Naive thymus-derived CD8-positive, alpha-beta T cell (primary cell): ENCODE data around the gene JAZF1. TPM values are rescaled to one million over a fixed set of nuclear protein-coding genes. Genes with fewer than 3 reads are reported as not detected.
A peak's percentile ranks its signal among the peaks of the same experiment; 100 is the strongest.
"Not testable (repeated sequence)": the region's sequence is repeated elsewhere in the genome, so short reads cannot be mapped to it uniquely, and the experiment has no call there.

Source experiments
- ATAC-seq, 2 donors: fragments of 150-1000 bp; cut with Tn5 transposase in 1 of 2; sonication (Bioruptor Pico), chemical (Tn5 transposase) in 1 of 2; 1 replicate in 1 of 2; 2 replicates in 1 of 2; pipeline ENCODE4 v1.10.0; 2021; ENCODE audit warnings: mild to moderate bottlenecking in 2 of 2, moderate library complexity in 2 of 2
- POLR2A ChIA-PET: fragments of 350-600 bp; sonication (Branson Sonifier 250); formaldehyde crosslinking; loops from one replicate; lab custom pipeline; 2021; ENCODE audit warnings: antibody characterized with exemption; lab: Charles Lee
- DNase-seq, 10 donors: peaks; one replicate each; pipeline versions ENCODE4 v3.0.0 to v3.0.0-alpha.2; 2020 to 2022
- H3K27ac Mint-ChIP-seq, 10 donors: one replicate each; pipeline ENCODE4 v1.8.0; 2020 to 2022; ENCODE audit warnings: mild to moderate bottlenecking in 10 of 10, mixed read lengths in 10 of 10, moderate library complexity in 4 of 10, inconsistent platforms in 1 of 10
- H3K27me3 Mint-ChIP-seq, 5 donors: one replicate each; pipeline ENCODE4 v1.8.0; 2021 to 2022; ENCODE audit warnings: mixed read lengths in 5 of 5
- H3K36me3 Mint-ChIP-seq, 3 donors: one replicate each; pipeline ENCODE4 v1.8.0; 2020 to 2022; ENCODE audit warnings: mixed read lengths in 3 of 3, mild to moderate bottlenecking in 2 of 3, inconsistent platforms in 1 of 3
- H3K4me1 Mint-ChIP-seq, 4 donors: one replicate each; pipeline ENCODE4 v1.8.0; 2021 to 2022; ENCODE audit warnings: mixed read lengths in 4 of 4
- H3K4me3 Mint-ChIP-seq, 10 donors: one replicate each; pipeline ENCODE4 v1.8.0; 2020 to 2022; ENCODE audit warnings: mild to moderate bottlenecking in 10 of 10, mixed read lengths in 10 of 10, moderate library complexity in 6 of 10, inconsistent platforms in 1 of 10
- H3K9me3 Mint-ChIP-seq, 9 donors: one replicate each; pipeline ENCODE4 v1.8.0; 2020 to 2022; ENCODE audit warnings: mixed read lengths in 9 of 9, mild to moderate bottlenecking in 3 of 9, inconsistent platforms in 1 of 9, moderate library complexity in 1 of 9
- polyA plus RNA-seq, 3 donors: library from polyadenylated mRNA; unstranded; fragments of 300-500 nt; fragmentation: Illumina TruSeq; gene quantifications; one replicate each; pipeline ENCODE4 v1.2.3, GENCODE V29; 2021
- total RNA-seq, 8 experiments: library from RNA in 2 of 8; stranded (reverse) in 2 of 8; gene quantifications; one replicate each; pipeline ENCODE4 v1.2.3 and lab custom pipeline; 2021 to 2026

The JAZF1 gene
- total and polyA plus RNA-seq, 5 experiments from 2014 or later: 1.4 to 8.6 (median 3.6) TPM

DNA sequence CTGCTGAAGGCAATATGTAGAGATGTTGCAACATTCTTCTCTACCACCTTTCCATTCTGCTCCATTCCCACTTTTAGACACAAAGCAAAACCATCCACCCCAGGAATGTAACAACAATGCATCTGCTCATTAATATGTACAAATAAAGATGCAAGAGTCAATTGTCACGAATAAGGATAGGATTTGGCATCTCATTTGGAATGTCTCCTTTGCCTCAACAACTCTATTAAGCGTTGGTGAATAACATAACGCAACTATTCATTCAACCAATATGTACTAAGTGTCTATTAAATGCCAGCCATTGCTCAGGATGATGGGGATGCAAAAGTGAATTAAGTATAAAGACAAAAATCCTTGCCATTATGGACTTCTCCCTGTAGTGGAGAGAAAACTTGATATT is 152.1 kb downstream of the JAZF1 start:
- DNase-seq (no peak), ATAC-seq (no peak)
- peaks cover 0 to 4% (median 0%) of the 10 kb centered on the region in 5 donors for H3K27me3 Mint-ChIP-seq
- H3K4me3 Mint-ChIP-seq: no peak overlapping the region
- peaks cover 0 to 3% (median 0%) of the 10 kb centered on the region in 3 donors for H3K36me3 Mint-ChIP-seq
- no peaks in the 10 kb centered on the region for H3K9me3 Mint-ChIP-seq
- H3K27ac Mint-ChIP-seq: no peak overlapping the region
- peaks cover 0 to 19% (median 10%) of the 10 kb centered on the region in 4 donors for H3K4me1 Mint-ChIP-seq
- POLR2A ChIA-PET: no interaction called here

DNA sequence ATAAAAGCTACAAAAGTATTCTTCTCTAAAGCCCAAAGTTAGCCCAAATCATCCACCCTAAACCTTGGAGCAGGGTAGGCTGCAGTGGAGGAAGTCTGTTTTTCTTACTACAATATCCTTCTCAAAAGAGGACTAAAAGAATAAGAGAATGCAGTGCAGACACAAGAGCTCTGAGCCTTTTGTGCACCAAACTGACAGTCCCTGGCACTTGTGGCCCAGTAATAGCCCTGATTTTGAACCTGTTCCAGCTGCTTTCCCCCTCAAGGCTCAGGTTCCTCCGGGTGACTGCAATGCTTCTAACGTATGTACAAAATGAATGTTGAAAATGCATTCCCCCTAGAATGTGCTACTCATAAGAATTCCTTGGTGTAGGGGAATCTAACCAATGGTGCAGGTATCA is 154.4 kb downstream of the JAZF1 start:
- Mint-ChIP-seq H3K27me3 (no peaks in the 10 kb centered on the region), H3K36me3 (no peaks in the 10 kb centered on the region), H3K9me3 (no peaks in the 10 kb centered on the region), H3K4me3 (no peak overlapping the region), H3K4me1 (peaks cover 0 to 17% (median 9%) of the 10 kb centered on the region in 4 donors), H3K27ac (no peak overlapping the region)
- DNase-seq (no peak), ATAC-seq (no peak)
- POLR2A ChIA-PET: no interaction called here

DNA sequence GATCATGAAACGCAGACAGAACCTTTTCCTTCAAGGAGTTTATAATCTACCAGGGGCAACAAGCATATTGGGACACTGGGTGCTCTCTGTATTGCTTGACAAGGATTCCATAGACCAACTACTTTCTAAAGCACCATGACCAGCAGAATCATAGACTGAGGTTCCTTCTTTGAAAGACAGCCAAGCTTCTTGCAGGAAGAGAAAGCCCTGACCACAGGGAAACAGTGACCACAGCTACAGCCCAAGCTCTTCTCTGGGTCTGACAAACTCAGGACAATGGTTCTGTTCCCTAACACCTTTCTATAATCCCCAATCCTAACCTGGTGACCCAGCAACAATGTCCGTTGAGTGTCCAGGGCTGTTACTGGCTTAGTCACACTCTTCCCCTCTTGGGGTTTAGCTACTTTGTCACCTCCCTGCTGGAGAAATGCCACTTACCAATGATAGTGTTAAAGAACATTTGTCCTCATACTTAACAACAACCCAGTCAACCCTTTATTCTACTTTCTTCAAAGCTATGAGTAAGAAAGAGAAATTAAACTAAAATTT is 155.7 kb downstream of the JAZF1 start:
- Mint-ChIP-seq H3K27ac (no peak overlapping the region), H3K27me3 (no peaks in the 10 kb centered on the region)
- DNase-seq: no peak

DNA sequence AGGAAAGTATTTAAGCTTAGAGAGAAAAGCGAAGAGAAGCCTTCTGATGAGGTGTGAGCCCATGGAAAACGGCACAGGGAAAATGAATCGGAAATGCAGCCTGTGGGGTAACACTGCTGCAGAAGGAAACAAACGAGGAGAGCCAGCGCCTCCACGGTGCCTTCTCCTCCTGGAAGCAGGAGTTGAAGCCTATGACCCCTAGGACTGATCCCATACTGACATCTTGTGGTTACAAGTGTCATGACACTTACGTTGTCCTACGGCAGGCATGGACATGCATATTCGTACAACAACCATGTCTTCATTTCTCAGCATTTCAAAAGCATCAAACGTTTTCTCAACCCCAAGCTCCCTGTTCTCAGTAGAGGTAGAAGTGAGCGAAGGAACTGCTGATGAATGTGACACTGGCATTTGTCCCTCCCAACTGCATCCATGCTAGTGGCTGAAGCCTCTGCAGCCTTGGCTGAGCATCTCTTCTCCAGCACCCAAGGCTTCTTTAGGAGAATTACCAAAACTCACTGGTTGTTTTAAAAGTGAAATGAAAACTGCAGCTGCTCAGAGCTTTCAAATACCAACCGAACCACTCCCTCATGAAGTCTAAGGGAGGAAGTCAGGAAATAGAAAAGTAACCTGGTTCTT is 160.2 kb downstream of the JAZF1 start:
- H3K9me3 Mint-ChIP-seq: peaks cover 0 to 2% (median 0%) of the 10 kb centered on the region in 9 donors
- H3K27ac Mint-ChIP-seq: peak overlapping the region in 1 of 10 donors; percentile 43
- ATAC-seq (peak; percentile 66 to 76), DNase-seq (peak in 8 of 10 donors; percentile 2 to 53 (median 32))
- no peaks in the 10 kb centered on the region for H3K27me3 Mint-ChIP-seq
- POLR2A ChIA-PET: interaction anchor here (1.5 kb wide), 1 partner anchor 825 kb away, joined by 4 read pairs; no protein-coding TSS in a partner anchor
- H3K4me1 Mint-ChIP-seq: peaks cover 5 to 14% (median 8%) of the 10 kb centered on the region in 4 donors
- H3K4me3 Mint-ChIP-seq: no peak overlapping the region
- peaks cover 0 to 3% (median 2%) of the 10 kb centered on the region in 3 donors for H3K36me3 Mint-ChIP-seq

More for the DNA sequence above, 155.7 kb downstream of the JAZF1 start:
- ATAC-seq: no peak
- peaks cover 6 to 25% (median 13%) of the 10 kb centered on the region in 4 donors for H3K4me1 Mint-ChIP-seq
- H3K9me3 Mint-ChIP-seq: no peaks in the 10 kb centered on the region
- no peaks in the 10 kb centered on the region for H3K36me3 Mint-ChIP-seq
- no peak overlapping the region for H3K4me3 Mint-ChIP-seq
- POLR2A ChIA-PET: no interaction called here

DNA sequence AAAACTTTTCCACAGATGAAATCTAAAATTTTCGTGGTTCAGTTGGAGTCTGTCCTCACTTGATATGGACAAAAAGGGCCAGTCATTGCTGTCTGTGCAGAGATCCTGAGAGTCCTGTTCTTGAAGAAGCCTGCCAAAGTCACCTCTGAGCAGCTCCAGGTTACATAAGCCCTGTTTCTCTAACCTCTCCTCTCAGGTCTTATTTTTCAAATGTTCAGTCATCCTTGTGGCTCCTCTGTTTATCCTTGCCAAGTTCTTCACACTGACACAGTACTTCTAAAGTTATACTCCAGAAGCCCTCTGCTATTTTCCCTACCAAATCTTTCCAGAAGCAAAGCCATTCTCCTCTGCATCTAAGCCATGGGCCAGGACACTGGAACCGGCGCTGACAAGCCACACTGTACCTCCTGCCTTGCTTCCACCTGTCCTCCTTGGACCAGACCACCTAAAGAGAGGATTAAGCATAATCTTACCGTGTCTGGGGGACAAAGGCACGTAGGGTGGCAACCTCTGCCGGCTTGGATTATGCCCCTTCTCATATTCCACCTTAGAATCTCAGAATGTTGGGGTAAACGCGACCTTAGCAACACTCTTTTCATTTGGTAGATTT is 161.6 kb downstream of the JAZF1 start:
- Mint-ChIP-seq H3K27ac (peak overlapping the region in 1 of 10 donors; percentile 12), H3K4me1 (peaks cover 2 to 13% (median 8%) of the 10 kb centered on the region in 4 donors), H3K27me3 (no peaks in the 10 kb centered on the region), H3K9me3 (peaks cover 0 to 10% (median 4%) of the 10 kb centered on the region in 9 donors), H3K4me3 (no peak overlapping the region), H3K36me3 (peaks cover 3 to 9% (median 6%) of the 10 kb centered on the region in 3 donors)
- POLR2A ChIA-PET: interaction anchor here (1.5 kb wide), 1 partner anchor 823 kb away, joined by 4 read pairs; no protein-coding TSS in a partner anchor
- no peak for DNase-seq
- no peak for ATAC-seq

DNA sequence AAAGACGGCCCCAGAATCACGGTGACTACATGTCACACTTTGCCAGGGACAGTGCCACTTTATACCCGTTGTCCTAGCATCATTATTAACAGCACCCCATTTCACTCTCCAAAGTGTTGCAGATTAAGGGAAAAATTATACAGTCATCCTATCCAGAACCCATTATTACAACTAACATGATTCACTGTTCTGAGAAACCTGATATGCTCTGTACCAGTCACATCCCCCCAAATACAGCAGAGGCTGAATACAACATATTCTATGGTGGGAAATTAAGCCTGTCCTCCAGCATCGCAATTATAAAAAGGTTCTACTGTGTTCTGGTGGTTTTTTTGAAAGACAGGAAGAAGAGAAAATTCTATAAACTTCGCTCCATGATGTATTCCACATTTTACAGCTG is 162.1 kb downstream of the JAZF1 start:
- H3K4me1 Mint-ChIP-seq: peaks cover 2 to 13% (median 8%) of the 10 kb centered on the region in 4 donors
- no peaks in the 10 kb centered on the region for H3K27me3 Mint-ChIP-seq
- peaks cover 3 to 10% (median 9%) of the 10 kb centered on the region in 3 donors for H3K36me3 Mint-ChIP-seq
- no peak overlapping the region for H3K27ac Mint-ChIP-seq
- no peak for DNase-seq
- no peak overlapping the region for H3K4me3 Mint-ChIP-seq
- H3K9me3 Mint-ChIP-seq: peaks cover 0 to 10% (median 4%) of the 10 kb centered on the region in 9 donors
- no peak for ATAC-seq
- POLR2A ChIA-PET: no interaction called here

DNA sequence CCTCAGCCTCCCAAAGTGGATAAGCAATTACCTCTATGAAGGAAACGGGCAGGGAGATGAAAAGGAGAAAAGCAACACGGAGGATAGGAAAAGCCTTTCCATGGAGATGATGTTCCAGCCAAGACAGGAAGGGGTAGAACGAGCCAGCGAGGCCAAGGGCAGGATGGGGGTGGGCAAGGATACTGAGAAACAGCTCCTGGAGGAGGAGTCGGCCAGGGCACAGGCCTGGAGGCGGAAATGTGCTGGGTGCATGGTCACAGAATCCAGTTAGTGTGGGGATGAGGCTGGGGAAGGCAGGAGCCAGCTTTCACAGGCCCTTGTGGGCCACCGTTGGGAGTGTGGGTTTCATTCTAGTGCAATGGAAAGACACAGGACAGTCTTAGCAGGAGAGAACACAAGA is 162.6 kb downstream of the JAZF1 start:
- no peak for ATAC-seq
- POLR2A ChIA-PET: no interaction called here
- Mint-ChIP-seq H3K27ac (no peak overlapping the region), H3K4me3 (no peak overlapping the region), H3K36me3 (peaks cover 3 to 10% (median 9%) of the 10 kb centered on the region in 3 donors), H3K4me1 (peaks cover 2 to 13% (median 8%) of the 10 kb centered on the region in 4 donors), H3K27me3 (no peaks in the 10 kb centered on the region), H3K9me3 (peaks cover 0 to 10% (median 4%) of the 10 kb centered on the region in 9 donors)
- no peak for DNase-seq

DNA sequence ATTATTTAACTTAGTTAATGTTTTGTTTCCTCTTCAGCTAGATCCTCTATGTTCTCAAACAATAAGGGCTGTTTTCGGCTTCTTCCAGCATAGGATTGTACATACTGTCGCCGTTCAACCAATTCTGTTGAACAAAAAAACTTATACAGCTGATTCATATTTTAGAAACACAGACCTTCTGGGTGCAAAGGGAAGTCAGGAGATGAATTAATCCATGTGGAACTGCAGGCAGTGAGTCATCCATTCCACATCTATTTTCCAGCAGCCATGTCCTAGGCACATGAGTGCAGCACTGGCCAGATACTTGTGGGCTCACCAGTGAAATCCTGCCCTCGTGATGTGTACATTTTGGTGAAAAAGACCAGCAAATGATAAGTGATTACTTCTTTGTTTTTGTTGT is 163.2 kb downstream of the JAZF1 start:
- Mint-ChIP-seq H3K27ac (no peak overlapping the region), H3K36me3 (peaks cover 3 to 10% (median 9%) of the 10 kb centered on the region in 3 donors), H3K27me3 (no peaks in the 10 kb centered on the region), H3K4me1 (peaks cover 2 to 13% (median 8%) of the 10 kb centered on the region in 4 donors), H3K9me3 (peaks cover 0 to 10% (median 4%) of the 10 kb centered on the region in 9 donors), H3K4me3 (no peak overlapping the region)
- DNase-seq (no peak), ATAC-seq (no peak)
- POLR2A ChIA-PET: no interaction called here

DNA sequence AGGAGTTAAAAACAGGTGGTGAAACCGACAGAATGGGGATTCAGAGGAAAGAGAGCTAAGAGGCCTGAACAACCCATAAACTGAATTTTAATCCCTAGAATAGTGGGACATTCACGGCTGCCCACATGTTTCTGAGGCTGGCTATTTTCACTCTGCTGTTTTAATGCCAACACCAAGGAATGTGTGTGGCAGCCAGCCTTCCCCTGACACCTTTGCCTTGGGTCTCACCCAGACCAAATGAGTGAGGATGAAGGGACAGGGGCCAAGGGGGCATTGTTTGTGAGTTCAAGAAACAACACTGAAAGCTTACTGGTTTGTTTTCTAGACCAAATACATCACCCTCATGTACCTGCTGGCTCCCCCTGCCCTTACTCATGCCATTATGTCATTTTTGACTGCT is 164.3 kb downstream of the JAZF1 start:
- Mint-ChIP-seq H3K27ac (no peak overlapping the region), H3K27me3 (no peaks in the 10 kb centered on the region), H3K4me3 (no peak overlapping the region), H3K9me3 (peaks cover 0 to 10% (median 4%) of the 10 kb centered on the region in 9 donors), H3K4me1 (peaks cover 2 to 13% (median 8%) of the 10 kb centered on the region in 4 donors), H3K36me3 (peaks cover 3 to 10% (median 9%) of the 10 kb centered on the region in 3 donors)
- POLR2A ChIA-PET: no interaction called here
- DNase-seq (no peak), ATAC-seq (no peak)

DNA sequence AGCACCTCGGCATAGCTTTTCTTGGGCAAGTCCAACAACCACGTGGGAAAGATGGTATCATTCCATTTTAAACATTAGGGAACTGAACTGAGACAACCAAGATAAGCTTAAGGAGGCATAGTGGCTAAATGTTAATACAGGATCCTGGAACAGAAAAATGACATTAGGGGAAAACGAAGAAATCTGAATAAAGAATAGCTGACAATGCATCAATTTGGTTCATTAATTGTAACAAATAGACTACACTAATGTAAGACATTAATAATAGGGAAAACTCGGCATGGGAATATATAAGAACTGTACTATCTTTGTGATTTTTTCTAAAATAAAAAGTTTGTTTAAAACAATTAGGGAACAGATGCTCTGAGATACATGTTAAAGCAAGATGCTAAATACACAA is 165.4 kb downstream of the JAZF1 start:
- H3K27ac Mint-ChIP-seq: no peak overlapping the region
- no peaks in the 10 kb centered on the region for H3K27me3 Mint-ChIP-seq
- no peak for DNase-seq
- H3K36me3 Mint-ChIP-seq: peaks cover 3 to 10% (median 9%) of the 10 kb centered on the region in 3 donors
- H3K4me3 Mint-ChIP-seq: no peak overlapping the region
- no peak for ATAC-seq
- peaks cover 1 to 7% (median 2%) of the 10 kb centered on the region in 4 donors for H3K4me1 Mint-ChIP-seq
- H3K9me3 Mint-ChIP-seq: peaks cover 0 to 10% (median 4%) of the 10 kb centered on the region in 9 donors
- POLR2A ChIA-PET: interaction anchor here (1.0 kb wide), 1 partner anchor 916 kb away, joined by 3 read pairs; no protein-coding TSS in a partner anchor

DNA sequence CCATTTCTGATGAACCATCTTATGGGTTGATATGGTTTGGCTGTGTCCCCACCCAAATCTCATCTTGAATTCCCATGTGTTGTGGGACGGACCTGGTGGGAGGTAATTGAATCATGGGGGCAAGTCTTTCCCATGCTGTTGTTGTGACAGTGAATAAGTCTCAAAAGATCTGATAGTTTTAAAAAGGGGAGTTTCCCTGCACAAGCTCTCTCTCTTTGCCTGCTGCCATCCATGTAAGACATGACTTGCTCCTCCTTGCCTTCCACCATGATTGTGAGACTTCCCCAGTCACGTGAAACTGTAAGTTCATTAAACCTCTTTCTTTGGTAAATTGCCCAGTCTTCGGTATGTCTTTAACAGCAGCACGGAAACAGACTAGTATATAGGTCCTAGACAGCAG is 166.3 kb downstream of the JAZF1 start:
- DNase-seq, POLR2A ChIA-PET, H3K4me3 Mint-ChIP-seq, H3K9me3 Mint-ChIP-seq, H3K4me1 Mint-ChIP-seq, H3K27me3 Mint-ChIP-seq, H3K27ac Mint-ChIP-seq, ATAC-seq: not testable (repeated sequence)
- H3K36me3 Mint-ChIP-seq: peaks cover 3 to 10% (median 9%) of the 10 kb centered on the region in 3 donors

DNA sequence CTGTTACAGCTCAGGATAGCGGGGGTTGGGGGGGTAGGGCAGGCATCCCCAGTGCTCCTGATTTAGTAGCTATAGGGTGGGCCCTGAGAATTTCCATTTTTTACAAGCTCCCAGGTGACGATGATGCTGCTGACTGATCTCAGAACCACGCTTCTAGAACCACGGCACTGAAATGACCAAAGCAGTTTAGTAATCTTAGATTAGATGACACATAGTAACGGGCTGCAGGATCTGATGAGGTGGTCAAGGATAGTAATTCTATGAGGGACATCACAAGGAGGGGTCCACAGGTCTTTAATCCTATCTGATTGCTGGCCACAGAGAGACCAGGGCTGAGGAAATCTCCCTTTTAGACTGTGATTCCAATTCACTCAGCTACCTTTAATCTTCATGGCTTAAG is 167.2 kb downstream of the JAZF1 start:
- peaks cover 0 to 10% (median 4%) of the 10 kb centered on the region in 9 donors for H3K9me3 Mint-ChIP-seq
- DNase-seq (no peak), ATAC-seq (no peak)
- no peak overlapping the region for H3K27ac Mint-ChIP-seq
- H3K27me3 Mint-ChIP-seq: no peaks in the 10 kb centered on the region
- H3K36me3 Mint-ChIP-seq: peaks cover 3 to 11% (median 10%) of the 10 kb centered on the region in 3 donors
- POLR2A ChIA-PET: no interaction called here
- no peak overlapping the region for H3K4me3 Mint-ChIP-seq
- H3K4me1 Mint-ChIP-seq: peaks cover 0 to 7% (median under 1%) of the 10 kb centered on the region in 4 donors

DNA sequence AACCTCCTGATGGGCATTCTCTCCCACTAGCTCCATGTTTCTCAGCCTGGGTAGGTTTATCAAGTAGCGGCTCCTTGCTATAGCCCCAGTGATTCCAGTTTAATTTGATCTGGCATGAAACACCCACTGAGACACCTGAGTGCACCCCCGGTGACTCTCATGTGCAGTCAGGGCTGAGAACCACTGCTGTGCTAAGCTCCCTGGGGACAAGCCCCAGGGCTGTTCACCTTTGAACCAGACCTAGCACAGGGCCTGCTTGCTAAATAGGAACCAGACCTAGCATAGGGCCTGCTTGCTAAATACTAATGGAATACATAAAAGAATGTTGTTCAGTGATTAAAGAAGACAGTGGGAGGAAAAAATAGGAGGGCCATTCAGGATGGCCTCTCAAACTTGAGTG is 167.6 kb downstream of the JAZF1 start:
- Mint-ChIP-seq H3K4me1 (peaks cover 0 to 7% (median under 1%) of the 10 kb centered on the region in 4 donors), H3K9me3 (peaks cover 0 to 10% (median 4%) of the 10 kb centered on the region in 9 donors), H3K4me3 (no peak overlapping the region), H3K36me3 (peaks cover 3 to 11% (median 10%) of the 10 kb centered on the region in 3 donors), H3K27me3 (no peaks in the 10 kb centered on the region), H3K27ac (no peak overlapping the region)
- ATAC-seq: no peak
- DNase-seq: no peak
- POLR2A ChIA-PET: no interaction called here
